22Rv1 (cell line): Measurements from ENCODE around the gene MYH16.

Experiments used
- CTCF ChIP-seq: fragments of 450-650 bp; IDR thresholded peaks from 2 replicates; pipeline ENCODE4 v1.5.1; 2017; ENCODE audit warnings: mild to moderate bottlenecking
- ZFX ChIP-seq: fragments of 450-650 bp; IDR thresholded peaks from 2 replicates; pipeline ENCODE4 v1.6.1; 2017; ENCODE audit warnings: antibody characterized with exemption, borderline replicate concordance

- TF ChIP-seq CTCF, result no peak
- TF ChIP-seq ZFX, result no peak
These were observed 37.4 kb downstream of the MYH16 start for GRCh38 chr7:99310004-99310403.
